B cell (primary cell): Measurements from ENCODE around the gene ZNF655. TPM values are rescaled to one million over a fixed set of nuclear protein-coding genes. Genes with fewer than 3 reads are reported as not detected.

Source experiments
- ATAC-seq: fragments of 200-7000 bp; cut with Tn5 transposase; one replicate; pipeline ENCODE4 v1.10.0; 2021; ENCODE audit warnings: low read depth, mild to moderate bottlenecking, moderate number of reproducible peaks, moderate library complexity
- CTCF ChIA-PET: fragments of 350-600 bp; sonication (Branson Sonifier 250); formaldehyde crosslinking; loops from one replicate; lab custom pipeline; 2021; ENCODE audit warnings: antibody characterized with exemption, inconsistent platforms; lab: Charles Lee
- POLR2A ChIA-PET: fragments of 350-600 bp; sonication (Branson Sonifier 250); formaldehyde crosslinking; loops from one replicate; lab custom pipeline; 2021; ENCODE audit warnings: antibody characterized with exemption; lab: Charles Lee
- DNase-seq: peaks from one replicate; pipeline ENCODE4 v3.0.0; 2013
- H2AFZ ChIP-seq: 2 replicates; pipeline ENCODE4 v1.6.1; 2012; ENCODE audit warnings: mild to moderate bottlenecking, low read depth, low read length; ENCODE audit not compliant: insufficient read depth, poor library complexity, severe bottlenecking
- H3K27ac ChIP-seq, 2 donors: 1 replicate in 1 of 2; 2 replicates in 1 of 2; pipeline ENCODE4 v1.5.1; 2012 to 2013; ENCODE audit warnings: low read length in 2 of 2, mild to moderate bottlenecking in 2 of 2, moderate library complexity in 1 of 2
- H3K27me3 ChIP-seq, 4 experiments: fragments of 200-600 bp in 1 of 4; sonication (generic) in 1 of 4; replicated peaks in 1 of 4; 1 replicate in 2 of 4; 2 replicates in 2 of 4; pipeline versions ENCODE4 v1.6.1 to v1.7.0; 2013 to 2016; ENCODE audit warnings: low read length in 3 of 4, mild to moderate bottlenecking in 2 of 4, mixed read lengths in 1 of 4, moderate library complexity in 1 of 4; ENCODE audit not compliant: insufficient read depth in 4 of 4, control insufficient read depth in 3 of 4; ENCODE audit errors: control extremely low read depth in 1 of 4
- H3K36me3 ChIP-seq, 2 experiments: replicated peaks in 1 of 2; 1 replicate in 1 of 2; 2 replicates in 1 of 2; pipeline versions ENCODE4 v1.6.1 to v1.7.1; 2013; ENCODE audit warnings: low read length in 1 of 2; ENCODE audit not compliant: insufficient read depth in 2 of 2, control insufficient read depth in 1 of 2; ENCODE audit errors: control extremely low read depth in 1 of 2, extremely low read depth in 1 of 2
- H3K4me1 ChIP-seq, 2 donors: fragments of 200-600 bp in 1 of 2; sonication (generic) in 1 of 2; 1 replicate in 1 of 2; 2 replicates in 1 of 2; pipeline versions ENCODE4 v1.5.1 to v1.6.1; 2013 to 2017; ENCODE audit warnings: low read length in 2 of 2; ENCODE audit not compliant: control insufficient read depth in 2 of 2, insufficient read depth in 2 of 2
- H3K4me2 ChIP-seq: replicated peaks from 2 replicates; pipeline ENCODE3; 2012; ENCODE audit warnings: mild to moderate bottlenecking, low read depth, low read length; ENCODE audit not compliant: poor library complexity, severe bottlenecking
- H3K4me3 ChIP-seq, 5 experiments: fragments of 200-600 bp in 1 of 5; sonication (generic) in 1 of 5; 1 replicate in 3 of 5; 2 replicates in 2 of 5; pipeline versions ENCODE4 v1.5.1 to v1.7.0; 2011 to 2016; ENCODE audit warnings: low read length in 4 of 5, mild to moderate bottlenecking in 4 of 5, low read depth in 2 of 5, control low read depth in 1 of 5, moderate library complexity in 1 of 5; ENCODE audit not compliant: insufficient read depth in 1 of 5; ENCODE audit errors: control extremely low read depth in 1 of 5, extremely low read depth in 1 of 5
- H3K79me2 ChIP-seq: fragments of 200-600 bp; sonication (generic); one replicate; pipeline ENCODE4 v1.6.0; 2016; ENCODE audit warnings: low read length; ENCODE audit not compliant: control insufficient read depth, insufficient read depth
- H3K9ac ChIP-seq: fragments of 200-600 bp; sonication (generic); 2 replicates; pipeline ENCODE4 v1.6.1; 2017; ENCODE audit warnings: mild to moderate bottlenecking, low read length, moderate library complexity
- H3K9me3 ChIP-seq, 3 donors: one replicate each; pipeline versions ENCODE4 v1.6.1 to v1.7.1; 2013; ENCODE audit warnings: low read length in 2 of 3; ENCODE audit not compliant: control insufficient read depth in 2 of 3, insufficient read depth in 1 of 3; ENCODE audit errors: control extremely low read depth in 1 of 3
- H4K20me1 ChIP-seq: 2 replicates; pipeline ENCODE4 v1.6.0; 2012; ENCODE audit warnings: mild to moderate bottlenecking, low read length; ENCODE audit not compliant: insufficient read depth, control insufficient read depth, poor library complexity, severe bottlenecking
- H3K27ac Mint-ChIP-seq: one replicate; pipeline ENCODE4 v1.8.0; 2021; ENCODE audit warnings: mixed read lengths
- H3K27me3 Mint-ChIP-seq: one replicate; pipeline ENCODE4 v1.8.0; 2021; ENCODE audit warnings: mixed read lengths
- H3K4me1 Mint-ChIP-seq: one replicate; pipeline ENCODE4 v1.8.0; 2021; ENCODE audit warnings: mixed read lengths
- H3K4me3 Mint-ChIP-seq: one replicate; pipeline ENCODE4 v1.8.0; 2021; ENCODE audit warnings: mixed read lengths
- H3K9me3 Mint-ChIP-seq: one replicate; pipeline ENCODE4 v1.8.0; 2022; ENCODE audit warnings: mixed read lengths; ENCODE audit not compliant: insufficient read depth
- EZH2 ChIP-seq: IDR thresholded peaks from 2 replicates; pipeline ENCODE4 v1.6.1; 2012; ENCODE audit warnings: borderline replicate concordance, low read depth, mild to moderate bottlenecking, moderate library complexity, low read length; ENCODE audit not compliant: insufficient read depth, poor library complexity, severe bottlenecking
- WGBS: methylation state at CpG from one replicate; pipeline ENCODE4 v1.1.5; 2013; ENCODE audit warnings: missing lambda C conversion rate; ENCODE audit not compliant: insufficient coverage; 5-methylcytosine and 5-hydroxymethylcytosine counted together
- intact Hi-C: fragments of 100-400 bp; cut with micrococcal nuclease; formaldehyde crosslinking; loops from one replicate; pipeline ENCODE4 v1.10.0; 2022
- polyA plus RNA-seq: library from polyadenylated mRNA; depleted of rRNA; stranded (reverse); fragments of >200 nt; gene quantifications from 2 replicates; pipeline ENCODE4 v1.2.3, GENCODE V29; 2012
- total RNA-seq, 2 donors: library from RNA; stranded (reverse); fragments of 120-200 nt in 1 of 2; gene quantifications; 1 replicate in 1 of 2; 2 replicates in 1 of 2; pipeline versions ENCODE4 v1.2.3 to v1.2.4, GENCODE V29; 2013 to 2022
- TF ChIP-seq, protein P1 (sequence below): fragments of 200-600 bp; IDR thresholded peaks from one replicate; pipeline ENCODE4 v1.8.0; 2022; ENCODE audit warnings: antibody characterized with exemption, mild to moderate bottlenecking

ZNF655 gene
- total and polyA plus RNA-seq, 2 donors (not counting 1 experiment from before 2014, with no cell fraction given) = 125 to 150 TPM

DNA sequence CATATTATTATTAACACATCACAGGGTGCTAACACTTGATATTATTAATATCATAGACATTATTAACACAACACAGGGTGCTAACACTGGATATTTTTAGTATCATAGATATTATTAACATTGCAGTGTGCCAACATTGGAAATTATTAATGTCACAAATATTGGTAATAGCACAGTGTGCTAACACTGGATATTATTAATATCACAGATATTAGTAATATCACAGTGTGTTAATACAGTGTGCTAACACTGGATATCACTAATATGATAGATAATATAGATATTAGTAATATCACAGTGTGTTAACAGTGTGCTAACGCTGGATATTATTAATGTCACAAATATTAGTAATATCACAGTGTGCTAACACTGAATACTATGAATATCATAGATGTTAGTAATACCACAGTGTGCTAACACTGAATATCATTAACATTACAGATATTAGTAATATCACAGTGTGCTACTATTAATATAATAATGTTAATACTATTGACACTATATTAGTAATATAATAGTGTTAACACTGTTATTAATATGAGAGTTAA, 38.0 kb downstream of the ZNF655 start:
- no peak overlapping the region for H3K27ac ChIP-seq
- H3K4me3 ChIP-seq = no peak overlapping the region
- POLR2A ChIA-PET = no interaction called here
- H2AFZ ChIP-seq = no peak overlapping the region
- no peaks in the 10 kb centered on the region for H3K4me1 ChIP-seq
- H3K27ac Mint-ChIP-seq = no peak overlapping the region
- DNase-seq (no peak), ATAC-seq (no peak)
- no peak overlapping the region for H3K4me3 Mint-ChIP-seq
- H3K4me1 Mint-ChIP-seq = no peaks in the 10 kb centered on the region
- WGBS = no CpG with 5 or more reads among the region's 1 CpG
- H4K20me1 ChIP-seq = no peaks in the 10 kb centered on the region
- H3K9ac ChIP-seq = no peak overlapping the region
- no peaks in the 10 kb centered on the region for H3K36me3 ChIP-seq
- H3K9me3 Mint-ChIP-seq = no peaks in the 10 kb centered on the region
- no peaks in the 10 kb centered on the region for H3K27me3 ChIP-seq
- no peaks in the 10 kb centered on the region for H3K27me3 Mint-ChIP-seq
- intact Hi-C loops = no loop called here
- H3K4me2 ChIP-seq = no peak overlapping the region
- H3K9me3 ChIP-seq = peaks cover 0 to 5% (median 0%) of the 10 kb centered on the region in 3 donors
- no peaks in the 10 kb centered on the region for H3K79me2 ChIP-seq
- no peak for TF ChIP-seq EZH2
- TF ChIP-seq, protein P1, sequence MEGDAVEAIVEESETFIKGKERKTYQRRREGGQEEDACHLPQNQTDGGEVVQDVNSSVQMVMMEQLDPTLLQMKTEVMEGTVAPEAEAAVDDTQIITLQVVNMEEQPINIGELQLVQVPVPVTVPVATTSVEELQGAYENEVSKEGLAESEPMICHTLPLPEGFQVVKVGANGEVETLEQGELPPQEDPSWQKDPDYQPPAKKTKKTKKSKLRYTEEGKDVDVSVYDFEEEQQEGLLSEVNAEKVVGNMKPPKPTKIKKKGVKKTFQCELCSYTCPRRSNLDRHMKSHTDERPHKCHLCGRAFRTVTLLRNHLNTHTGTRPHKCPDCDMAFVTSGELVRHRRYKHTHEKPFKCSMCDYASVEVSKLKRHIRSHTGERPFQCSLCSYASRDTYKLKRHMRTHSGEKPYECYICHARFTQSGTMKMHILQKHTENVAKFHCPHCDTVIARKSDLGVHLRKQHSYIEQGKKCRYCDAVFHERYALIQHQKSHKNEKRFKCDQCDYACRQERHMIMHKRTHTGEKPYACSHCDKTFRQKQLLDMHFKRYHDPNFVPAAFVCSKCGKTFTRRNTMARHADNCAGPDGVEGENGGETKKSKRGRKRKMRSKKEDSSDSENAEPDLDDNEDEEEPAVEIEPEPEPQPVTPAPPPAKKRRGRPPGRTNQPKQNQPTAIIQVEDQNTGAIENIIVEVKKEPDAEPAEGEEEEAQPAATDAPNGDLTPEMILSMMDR = no peak
- CTCF ChIA-PET = no interaction called here

DNA sequence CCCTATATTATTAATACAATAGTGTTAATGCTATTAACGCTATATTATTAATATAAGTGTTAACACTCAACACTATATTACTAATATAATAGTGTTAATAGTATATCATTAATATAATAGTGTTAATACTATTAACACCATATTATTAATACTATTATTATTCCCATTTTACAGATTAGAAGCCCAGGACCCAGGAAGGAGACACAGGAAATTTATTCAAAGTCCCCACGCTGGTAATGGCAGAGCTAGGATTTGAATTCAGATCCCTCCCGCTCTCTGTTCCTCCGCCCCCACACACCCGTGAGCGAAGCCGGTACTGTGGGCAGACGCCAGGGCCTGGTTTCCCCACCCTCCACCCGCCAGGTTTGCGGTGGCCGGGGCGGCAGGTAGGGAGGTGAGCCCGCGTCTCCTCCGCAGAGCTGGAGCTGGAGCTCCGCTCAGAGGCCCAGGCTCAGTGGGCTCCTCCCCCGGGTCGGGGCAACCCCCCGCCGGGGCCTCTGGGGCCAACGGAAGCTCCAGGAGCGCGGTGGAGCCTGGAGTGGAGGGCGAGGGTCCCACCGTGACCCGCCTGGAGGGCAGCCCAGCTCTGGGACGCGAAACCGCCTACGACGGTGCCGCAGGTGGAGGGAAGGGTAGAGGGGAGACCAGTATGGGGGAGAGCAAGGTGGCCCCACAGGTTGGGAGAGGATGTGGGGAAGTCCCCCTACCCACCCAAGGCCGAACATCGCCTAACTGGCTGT, 39.5 kb downstream of the ZNF655 start, which contains the start of gene TMEM225B:
Gene TMEM225B (plus strand): TSS at position 506 of the 740 bp plus-strand sequence. CDS start 6,122 bp downstream, outside the sequence.
- POLR2A ChIA-PET = no interaction called here
- H3K4me3 ChIP-seq = no peak within 1 kb of the TSS
- ATAC-seq (no peak), DNase-seq (no peak)
- Mint-ChIP-seq H3K27ac (no peak within 1 kb of the TSS), H3K4me3 (no peak within 1 kb of the TSS), H3K27me3 (no peaks in the 10 kb centered on the region), H3K9me3 (no peaks in the 10 kb centered on the region), H3K4me1 (no peaks in the 10 kb centered on the region)
- H3K9me3 ChIP-seq = peaks cover 0 to 5% (median 0%) of the 10 kb centered on the region in 3 donors
- no peaks in the 10 kb centered on the region for H3K4me1 ChIP-seq
- H3K4me2 ChIP-seq = no peak within 1 kb of the TSS
- H4K20me1 ChIP-seq = no peaks in the 10 kb centered on the region
- H3K27ac ChIP-seq = no peak within 1 kb of the TSS
- H3K9ac ChIP-seq = no peak within 1 kb of the TSS
- WGBS = 80% methylated on average over 25 of the region's 34 CpGs
- H3K36me3 ChIP-seq = no peaks in the 10 kb centered on the region
- no peaks in the 10 kb centered on the region for H3K79me2 ChIP-seq
- CTCF ChIA-PET = no interaction called here
- TF ChIP-seq, protein P1 = no peak
- TF ChIP-seq EZH2 = no peak
- no peaks in the 10 kb centered on the region for H3K27me3 ChIP-seq
- no peak within 1 kb of the TSS for H2AFZ ChIP-seq
- intact Hi-C loops = no loop called here
